Smooth muscle cell (in vitro differentiated cells): ENCODE measurements around the gene SUSD1. TPM values are rescaled to one million over a fixed set of nuclear protein-coding genes. Genes with fewer than 3 reads are reported as not detected.
A peak's percentile ranks its signal among the peaks of the same experiment; 100 is the strongest.

Source experiments
- DNase-seq: peaks from one replicate; lab custom pipeline; 2025; ENCODE audit not compliant: unreplicated experiment; lab: John Stamatoyannopoulos, UW
- H2AFZ ChIP-seq: fragments of 200-600 bp; sonication (generic); 2 replicates; pipeline ENCODE4 v1.6.0; 2016; ENCODE audit warnings: antibody characterized with exemption, low read depth, mild to moderate bottlenecking
- H3F3A ChIP-seq: fragments of 200-600 bp; sonication (generic); 2 replicates; pipeline ENCODE4 v1.6.0; 2017; ENCODE audit warnings: antibody characterized with exemption, low read depth
- H3K27ac ChIP-seq: fragments of 200-600 bp; sonication (generic); 2 replicates; pipeline ENCODE4 v1.5.1; 2016; ENCODE audit warnings: low read depth, mild to moderate bottlenecking
- H3K27me3 ChIP-seq: fragments of 200-600 bp; sonication (generic); 2 replicates; pipeline ENCODE4 v1.6.1; 2016; ENCODE audit warnings: low read depth, mild to moderate bottlenecking
- H3K36me3 ChIP-seq: fragments of 200-600 bp; sonication (generic); 2 replicates; pipeline ENCODE4 v1.5.1; 2016; ENCODE audit warnings: low read depth
- H3K4me1 ChIP-seq: fragments of 200-600 bp; sonication (generic); 2 replicates; pipeline ENCODE4 v1.5.1; 2016; ENCODE audit warnings: low read depth
- H3K4me2 ChIP-seq: fragments of 200-600 bp; sonication (generic); 2 replicates; pipeline ENCODE4 v1.6.0; 2016; ENCODE audit warnings: mild to moderate bottlenecking
- H3K4me3 ChIP-seq: fragments of 200-600 bp; sonication (generic); 2 replicates; pipeline ENCODE4 v1.5.1; 2016; ENCODE audit warnings: mild to moderate bottlenecking
- H3K79me2 ChIP-seq: fragments of 200-600 bp; sonication (generic); 2 replicates; pipeline ENCODE4 v1.6.0; 2016; ENCODE audit warnings: low read depth, mild to moderate bottlenecking
- H3K9ac ChIP-seq: fragments of 200-600 bp; sonication (generic); 2 replicates; pipeline ENCODE4 v1.6.0; 2016; ENCODE audit warnings: low read depth
- H3K9me3 ChIP-seq: fragments of 200-600 bp; sonication (generic); replicated peaks from 2 replicates; pipeline ENCODE4 v1.5.1; 2016; ENCODE audit warnings: low read depth
- H4K20me1 ChIP-seq: fragments of 200-600 bp; sonication (generic); 2 replicates; pipeline ENCODE4 v1.6.0; 2016; ENCODE audit warnings: low read depth
- CTCF ChIP-seq: fragments of 200-600 bp; sonication (generic); IDR thresholded peaks from 2 replicates; pipeline ENCODE4 v1.5.1; 2017; ENCODE audit warnings: borderline replicate concordance, mild to moderate bottlenecking, antibody characterized with exemption; ENCODE audit not compliant: insufficient read depth, poor library complexity, severe bottlenecking
- WGBS: methylation state at CpG from one replicate; pipeline ENCODE4 v1.1.7; 2016; ENCODE audit warnings: low lambda C conversion rate; 5-methylcytosine and 5-hydroxymethylcytosine counted together
- polyA plus RNA-seq: library from polyadenylated mRNA; unstranded; fragments of >200 nt; fragmentation: Nextera tagmentation; extraction: Ambion mirVana; gene quantifications from 2 replicates; pipeline ENCODE4 v1.2.1, GENCODE V29; 2016
- total RNA-seq: library from RNA; depleted of rRNA; stranded (reverse); fragments of >200 nt; gene quantifications from 2 replicates; pipeline ENCODE4 v1.2.3, GENCODE V29; 2014

Gene SUSD1
- total and polyA plus RNA-seq, 2 experiments from 2014 or later = 6.7 to 11.8 TPM

GRCh38 chr9:112011051-112011620, 164.0 kb downstream of the SUSD1 start:
- no peak for TF ChIP-seq CTCF
- no peaks in the 10 kb centered on the region for H3K79me2 ChIP-seq
- H3F3A ChIP-seq = peaks cover 8% of the 10 kb centered on the region
- no peak overlapping the region for H2AFZ ChIP-seq
- WGBS = 85% methylated on average over 3 of the region's 3 CpGs
- H3K9ac ChIP-seq = no peak overlapping the region
- H3K27ac ChIP-seq = no peak overlapping the region
- H3K4me3 ChIP-seq = no peak overlapping the region
- no peak overlapping the region for H3K4me2 ChIP-seq
- no peaks in the 10 kb centered on the region for H3K36me3 ChIP-seq
- H3K27me3 ChIP-seq = no peaks in the 10 kb centered on the region
- H3K9me3 ChIP-seq = no peaks in the 10 kb centered on the region
- H3K4me1 ChIP-seq = peaks cover 11% of the 10 kb centered on the region
- no peaks in the 10 kb centered on the region for H4K20me1 ChIP-seq
- DNase-seq = no peak

GRCh38 chr9:112010537-112010936, 164.6 kb downstream of the SUSD1 start:
- Histone ChIP-seq H3K4me3 (no peak overlapping the region), H3K9ac (no peak overlapping the region), H3K4me2 (no peak overlapping the region), H3F3A (peaks cover 8% of the 10 kb centered on the region), H4K20me1 (no peaks in the 10 kb centered on the region), H3K36me3 (no peaks in the 10 kb centered on the region), H2AFZ (no peak overlapping the region), H3K4me1 (peaks cover 11% of the 10 kb centered on the region), H3K79me2 (no peaks in the 10 kb centered on the region), H3K9me3 (no peaks in the 10 kb centered on the region), H3K27me3 (no peaks in the 10 kb centered on the region), H3K27ac (no peak overlapping the region)
- TF ChIP-seq CTCF = no peak
- no peak for DNase-seq

GRCh38 chr9:112009656-112010055, 165.4 kb downstream of the SUSD1 start:
- no peak overlapping the region for H3K4me2 ChIP-seq
- no peaks in the 10 kb centered on the region for H3K9me3 ChIP-seq
- H3K27me3 ChIP-seq = peaks cover 1% of the 10 kb centered on the region
- no peak overlapping the region for H3K27ac ChIP-seq
- peaks cover 11% of the 10 kb centered on the region for H3K4me1 ChIP-seq
- DNase-seq = no peak
- no peak overlapping the region for H3K4me3 ChIP-seq
- no peaks in the 10 kb centered on the region for H3K36me3 ChIP-seq
- no peaks in the 10 kb centered on the region for H3K79me2 ChIP-seq
- WGBS = 85% methylated on average over 3 of the region's 3 CpGs
- no peaks in the 10 kb centered on the region for H4K20me1 ChIP-seq
- H2AFZ ChIP-seq = no peak overlapping the region
- H3F3A ChIP-seq = peaks cover 8% of the 10 kb centered on the region
- TF ChIP-seq CTCF = no peak
- H3K9ac ChIP-seq = no peak overlapping the region

GRCh38 chr9:112007575-112008240, 167.4 kb downstream of the SUSD1 start:
- Histone ChIP-seq H3K4me2 (peak overlapping the region; percentile 11), H3K4me1 (peaks cover 8% of the 10 kb centered on the region), H3K79me2 (no peaks in the 10 kb centered on the region), H3K9me3 (no peaks in the 10 kb centered on the region), H3K4me3 (no peak overlapping the region), H4K20me1 (no peaks in the 10 kb centered on the region), H3K27me3 (peaks cover 4% of the 10 kb centered on the region), H2AFZ (no peak overlapping the region), H3F3A (peaks cover 1% of the 10 kb centered on the region), H3K36me3 (no peaks in the 10 kb centered on the region), H3K27ac (peak overlapping the region; percentile 6), H3K9ac (no peak overlapping the region)
- 27% methylated on average over 6 of the region's 6 CpGs for WGBS
- DNase-seq = no peak
- TF ChIP-seq CTCF = no peak
